GM23338 (cell line): ENCODE data around the gene ADAMTS4. TPM values are rescaled to one million over a fixed set of nuclear protein-coding genes. Genes with fewer than 3 reads are reported as not detected.
A peak's percentile ranks its signal among the peaks of the same experiment; 100 is the strongest.

Source experiments
- ATAC-seq: fragments of 200-7000 bp; cut with Tn5 transposase; 3 replicates; pipeline ENCODE4 v1.9.1; 2020
- DNase-seq: peaks from one replicate; pipeline ENCODE4 v3.0.0-alpha.2; 2015; ENCODE audit warnings: low spot score
- H2AFZ ChIP-seq: fragments of 200-600 bp; sonication (generic); 2 replicates; pipeline ENCODE4 v1.8.0; 2016; ENCODE audit warnings: antibody characterized with exemption, mild to moderate bottlenecking, moderate library complexity
- H3F3A ChIP-seq: fragments of 200-600 bp; sonication (generic); replicated peaks from 2 replicates; pipeline ENCODE4 v1.8.0; 2017; ENCODE audit warnings: antibody characterized with exemption, mixed run types, low read depth
- H3K27ac ChIP-seq: fragments of 200-600 bp; sonication (generic); 2 replicates; pipeline ENCODE4 v1.6.1; 2016; ENCODE audit warnings: low read depth
- H3K27me3 ChIP-seq: fragments of 200-600 bp; sonication (generic); 2 replicates; pipeline ENCODE4 v1.8.0; 2016; ENCODE audit warnings: mild to moderate bottlenecking, mixed run types, moderate library complexity; ENCODE audit not compliant: insufficient read depth
- H3K36me3 ChIP-seq: fragments of 200-600 bp; sonication (generic); 2 replicates; pipeline ENCODE4 v1.8.0; 2016; ENCODE audit warnings: mild to moderate bottlenecking; ENCODE audit not compliant: insufficient read depth
- H3K4me1 ChIP-seq: fragments of 200-600 bp; sonication (generic); 2 replicates; pipeline ENCODE4 v1.8.0; 2016; ENCODE audit warnings: mild to moderate bottlenecking, moderate library complexity; ENCODE audit not compliant: insufficient read depth
- H3K4me2 ChIP-seq: fragments of 200-600 bp; sonication (generic); 2 replicates; pipeline ENCODE4 v1.7.1; 2017; ENCODE audit warnings: mixed run types
- H3K4me3 ChIP-seq: fragments of 200-600 bp; sonication (generic); 2 replicates; pipeline ENCODE4 v1.6.1; 2016; ENCODE audit warnings: mixed run types
- H3K79me2 ChIP-seq: fragments of 200-600 bp; sonication (generic); replicated peaks from 2 replicates; pipeline ENCODE4 v1.8.0; 2017; ENCODE audit warnings: mild to moderate bottlenecking; ENCODE audit not compliant: insufficient read depth
- H3K9me2 ChIP-seq: fragments of 200-600 bp; sonication (generic); 2 replicates; pipeline ENCODE4 v1.8.0; 2017; ENCODE audit not compliant: insufficient read depth
- H4K20me1 ChIP-seq: fragments of 200-600 bp; sonication (generic); replicated peaks from 2 replicates; pipeline ENCODE4 v1.8.0; 2017; ENCODE audit warnings: mild to moderate bottlenecking; ENCODE audit not compliant: insufficient read depth
- H3K27ac Mint-ChIP-seq: 2 replicates; pipeline ENCODE4 v1.8.0; 2020; ENCODE audit warnings: inconsistent platforms, mild to moderate bottlenecking, moderate library complexity, mixed read lengths
- H3K27me3 Mint-ChIP-seq: 3 replicates; pipeline ENCODE4 v1.8.0; 2022; ENCODE audit warnings: low read depth, mild to moderate bottlenecking, moderate library complexity, mixed read lengths, inconsistent platforms; ENCODE audit not compliant: insufficient read depth, poor library complexity
- H3K36me3 Mint-ChIP-seq: 3 replicates; pipeline ENCODE4 v1.8.0; 2021; ENCODE audit warnings: low read depth, mild to moderate bottlenecking, inconsistent platforms, moderate library complexity, mixed read lengths
- H3K4me1 Mint-ChIP-seq: 3 replicates; pipeline ENCODE4 v1.8.0; 2020; ENCODE audit warnings: mild to moderate bottlenecking, inconsistent platforms, mixed read lengths
- H3K4me3 Mint-ChIP-seq: 3 replicates; pipeline ENCODE4 v1.8.0; 2021; ENCODE audit warnings: moderate library complexity, mild to moderate bottlenecking, inconsistent platforms, mixed read lengths
- H3K9me3 Mint-ChIP-seq: 3 replicates; pipeline ENCODE4 v1.8.0; 2020; ENCODE audit warnings: moderate library complexity, mild to moderate bottlenecking, inconsistent platforms, mixed read lengths
- CREB1 ChIP-seq: fragments of 250-450 bp; sonication (Bioruptor Pico); IDR thresholded peaks from 2 replicates; pipeline ENCODE4 v1.5.0; 2020; ENCODE audit warnings: low read depth, mild to moderate bottlenecking, moderate library complexity
- CTCF ChIP-seq, 2 experiments: fragments of 200-600 bp in 1 of 2; sonication (generic) in 1 of 2; conservative IDR thresholded peaks; 2 replicates each; pipeline versions ENCODE4 v1.5.1 to v1.6.1; 2016 to 2017; ENCODE audit warnings: antibody characterized with exemption in 2 of 2, low read depth in 2 of 2, mild to moderate bottlenecking in 2 of 2, moderate library complexity in 1 of 2
- polyA plus RNA-seq: library from polyadenylated mRNA; unstranded; fragments of >200 nt; fragmentation: Nextera tagmentation; extraction: Ambion mirVana; gene quantifications from 2 replicates; pipeline ENCODE4 v1.2.1, GENCODE V29; 2016
- total RNA-seq: library from RNA; depleted of rRNA; stranded (reverse); fragments of >200 nt; shearing (Covaris generic); gene quantifications from 2 replicates; pipeline ENCODE4 v1.2.3, GENCODE V29; 2014
- TF ChIP-seq, protein P1 (sequence below): IDR thresholded peaks from 2 replicates; pipeline ENCODE4 v1.6.1; 2016; ENCODE audit warnings: antibody characterized with exemption
- TF ChIP-seq, protein P2 (sequence below): IDR thresholded peaks from one replicate; pipeline ENCODE4 v1.6.1; 2018; ENCODE audit warnings: antibody characterized with exemption; ENCODE audit not compliant: unreplicated experiment

The ADAMTS4 gene
- total and polyA plus RNA-seq, 2 experiments from 2014 or later: 1.3 to 5.2 TPM

GRCh38 chr1:161198194-161198896 lies 509 bp downstream of the ADAMTS4 start:
- peak overlapping the region; percentile 52 for H3K4me3 ChIP-seq
- H3K9me3 Mint-ChIP-seq: no peaks in the 10 kb centered on the region; the same call in 2 of the 3 replicates
- H3K36me3 ChIP-seq: no peaks in the 10 kb centered on the region
- DNase-seq (peak; percentile 87), ATAC-seq (peak; percentile 47)
- no peaks in the 10 kb centered on the region for H3K27me3 ChIP-seq
- H3K9me2 ChIP-seq: no peaks in the 10 kb centered on the region
- H3K36me3 Mint-ChIP-seq: peaks cover 7% of the 10 kb centered on the region
- peaks cover 17% of the 10 kb centered on the region for H3K27me3 Mint-ChIP-seq
- peak overlapping the region; percentile 99; the same call in 1 of the 2 replicates for H3K27ac ChIP-seq
- peaks cover 9% of the 10 kb centered on the region for H3K79me2 ChIP-seq
- peaks cover 14% of the 10 kb centered on the region; the same call in 1 of the 2 replicates for H3F3A ChIP-seq
- peak overlapping the region; percentile 27; the same call in 1 of the 2 replicates for H3K27ac Mint-ChIP-seq
- no peaks in the 10 kb centered on the region for H4K20me1 ChIP-seq
- H3K4me3 Mint-ChIP-seq: peak overlapping the region; percentile 59
- H3K4me2 ChIP-seq: peak overlapping the region; percentile 75
- TF ChIP-seq CTCF (conservative IDR thresholded peaks at IDR 0.05; ENCODE audit: low read depth in 2 of 2): peak in 1 of 2 experiments; percentile 49; a peak in 3 of 4 replicates
- TF ChIP-seq, protein P1, sequence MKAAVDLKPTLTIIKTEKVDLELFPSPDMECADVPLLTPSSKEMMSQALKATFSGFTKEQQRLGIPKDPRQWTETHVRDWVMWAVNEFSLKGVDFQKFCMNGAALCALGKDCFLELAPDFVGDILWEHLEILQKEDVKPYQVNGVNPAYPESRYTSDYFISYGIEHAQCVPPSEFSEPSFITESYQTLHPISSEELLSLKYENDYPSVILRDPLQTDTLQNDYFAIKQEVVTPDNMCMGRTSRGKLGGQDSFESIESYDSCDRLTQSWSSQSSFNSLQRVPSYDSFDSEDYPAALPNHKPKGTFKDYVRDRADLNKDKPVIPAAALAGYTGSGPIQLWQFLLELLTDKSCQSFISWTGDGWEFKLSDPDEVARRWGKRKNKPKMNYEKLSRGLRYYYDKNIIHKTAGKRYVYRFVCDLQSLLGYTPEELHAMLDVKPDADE: no peak
- peaks cover 58% of the 10 kb centered on the region for H3K4me1 Mint-ChIP-seq
- peaks cover 56% of the 10 kb centered on the region for H3K4me1 ChIP-seq
- H2AFZ ChIP-seq: peak overlapping the region; percentile 66

- peaks cover 56% of the 10 kb centered on the region for H3K4me1 ChIP-seq
- peaks cover 5% of the 10 kb centered on the region for H3K36me3 Mint-ChIP-seq
- no peaks in the 10 kb centered on the region for H3K9me2 ChIP-seq
- peaks cover 17% of the 10 kb centered on the region for H3K27me3 Mint-ChIP-seq
- no peaks in the 10 kb centered on the region; the same call in 2 of the 3 replicates for H3K9me3 Mint-ChIP-seq
- H3F3A ChIP-seq: peaks cover 14% of the 10 kb centered on the region; the same call in 1 of the 2 replicates
- no peak for TF ChIP-seq CREB1
- TF ChIP-seq, protein P2, sequence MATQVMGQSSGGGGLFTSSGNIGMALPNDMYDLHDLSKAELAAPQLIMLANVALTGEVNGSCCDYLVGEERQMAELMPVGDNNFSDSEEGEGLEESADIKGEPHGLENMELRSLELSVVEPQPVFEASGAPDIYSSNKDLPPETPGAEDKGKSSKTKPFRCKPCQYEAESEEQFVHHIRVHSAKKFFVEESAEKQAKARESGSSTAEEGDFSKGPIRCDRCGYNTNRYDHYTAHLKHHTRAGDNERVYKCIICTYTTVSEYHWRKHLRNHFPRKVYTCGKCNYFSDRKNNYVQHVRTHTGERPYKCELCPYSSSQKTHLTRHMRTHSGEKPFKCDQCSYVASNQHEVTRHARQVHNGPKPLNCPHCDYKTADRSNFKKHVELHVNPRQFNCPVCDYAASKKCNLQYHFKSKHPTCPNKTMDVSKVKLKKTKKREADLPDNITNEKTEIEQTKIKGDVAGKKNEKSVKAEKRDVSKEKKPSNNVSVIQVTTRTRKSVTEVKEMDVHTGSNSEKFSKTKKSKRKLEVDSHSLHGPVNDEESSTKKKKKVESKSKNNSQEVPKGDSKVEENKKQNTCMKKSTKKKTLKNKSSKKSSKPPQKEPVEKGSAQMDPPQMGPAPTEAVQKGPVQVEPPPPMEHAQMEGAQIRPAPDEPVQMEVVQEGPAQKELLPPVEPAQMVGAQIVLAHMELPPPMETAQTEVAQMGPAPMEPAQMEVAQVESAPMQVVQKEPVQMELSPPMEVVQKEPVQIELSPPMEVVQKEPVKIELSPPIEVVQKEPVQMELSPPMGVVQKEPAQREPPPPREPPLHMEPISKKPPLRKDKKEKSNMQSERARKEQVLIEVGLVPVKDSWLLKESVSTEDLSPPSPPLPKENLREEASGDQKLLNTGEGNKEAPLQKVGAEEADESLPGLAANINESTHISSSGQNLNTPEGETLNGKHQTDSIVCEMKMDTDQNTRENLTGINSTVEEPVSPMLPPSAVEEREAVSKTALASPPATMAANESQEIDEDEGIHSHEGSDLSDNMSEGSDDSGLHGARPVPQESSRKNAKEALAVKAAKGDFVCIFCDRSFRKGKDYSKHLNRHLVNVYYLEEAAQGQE: no peak
- H3K4me1 Mint-ChIP-seq: peaks cover 61% of the 10 kb centered on the region
- peaks cover 3% of the 10 kb centered on the region for H3K79me2 ChIP-seq
- peak overlapping the region; percentile 52 for H3K4me3 ChIP-seq
- H3K4me2 ChIP-seq: peak overlapping the region; percentile 75
- no peak overlapping the region for H3K27ac ChIP-seq
- ATAC-seq: no peak
- H4K20me1 ChIP-seq: no peaks in the 10 kb centered on the region
- no peaks in the 10 kb centered on the region for H3K36me3 ChIP-seq
- no peak for DNase-seq
- no peaks in the 10 kb centered on the region for H3K27me3 ChIP-seq
- H3K27ac Mint-ChIP-seq: peak overlapping the region; percentile 80
- peak overlapping the region; percentile 69; the same call in 1 of the 2 replicates for H2AFZ ChIP-seq
- H3K4me3 Mint-ChIP-seq: peak overlapping the region; percentile 59
Measured at GRCh38 chr1:161197560-161198193, 1.2 kb downstream of the ADAMTS4 start.
